ENCODE measurements around the gene STIMATE.

Gene STIMATE

DNA sequence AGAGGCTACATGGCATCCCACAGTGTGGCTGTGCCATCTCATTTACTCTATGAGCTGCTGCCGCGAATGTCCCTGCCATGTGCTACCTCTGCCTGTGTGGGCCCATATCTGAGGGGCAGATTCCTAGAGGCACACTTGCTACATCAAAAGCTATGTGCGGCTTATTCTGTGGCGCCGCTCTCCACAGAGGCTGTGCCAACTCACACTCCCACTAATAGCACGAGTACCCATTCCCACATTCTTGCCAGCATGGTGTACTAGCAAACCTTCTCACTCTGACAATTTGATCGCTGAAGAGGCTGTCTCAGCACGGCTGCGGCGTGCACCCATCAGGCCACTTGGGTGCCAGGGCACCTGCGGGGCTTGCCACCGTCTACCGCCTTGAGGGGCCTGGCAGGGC is 31.4 kb downstream of the STIMATE start:
- DNase-seq: no peak

DNA sequence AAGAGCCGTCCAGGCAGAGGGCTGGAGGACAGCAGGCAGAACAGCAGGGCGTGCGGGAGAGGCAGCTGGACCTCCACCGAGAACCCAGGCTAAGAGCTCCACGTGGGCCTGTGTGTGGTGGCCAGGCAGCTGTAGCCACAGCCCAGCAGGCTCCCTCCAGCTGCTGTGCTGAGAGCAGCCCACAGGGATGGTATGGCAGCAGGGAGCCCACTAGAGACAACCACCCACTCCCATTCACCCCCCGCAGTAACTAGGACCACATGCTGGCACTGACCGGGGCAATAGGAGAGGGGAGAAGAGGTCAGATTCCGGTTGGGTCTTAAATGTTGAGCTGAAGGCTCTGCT is 37.0 kb downstream of the STIMATE start:
- no peak for DNase-seq

DNA sequence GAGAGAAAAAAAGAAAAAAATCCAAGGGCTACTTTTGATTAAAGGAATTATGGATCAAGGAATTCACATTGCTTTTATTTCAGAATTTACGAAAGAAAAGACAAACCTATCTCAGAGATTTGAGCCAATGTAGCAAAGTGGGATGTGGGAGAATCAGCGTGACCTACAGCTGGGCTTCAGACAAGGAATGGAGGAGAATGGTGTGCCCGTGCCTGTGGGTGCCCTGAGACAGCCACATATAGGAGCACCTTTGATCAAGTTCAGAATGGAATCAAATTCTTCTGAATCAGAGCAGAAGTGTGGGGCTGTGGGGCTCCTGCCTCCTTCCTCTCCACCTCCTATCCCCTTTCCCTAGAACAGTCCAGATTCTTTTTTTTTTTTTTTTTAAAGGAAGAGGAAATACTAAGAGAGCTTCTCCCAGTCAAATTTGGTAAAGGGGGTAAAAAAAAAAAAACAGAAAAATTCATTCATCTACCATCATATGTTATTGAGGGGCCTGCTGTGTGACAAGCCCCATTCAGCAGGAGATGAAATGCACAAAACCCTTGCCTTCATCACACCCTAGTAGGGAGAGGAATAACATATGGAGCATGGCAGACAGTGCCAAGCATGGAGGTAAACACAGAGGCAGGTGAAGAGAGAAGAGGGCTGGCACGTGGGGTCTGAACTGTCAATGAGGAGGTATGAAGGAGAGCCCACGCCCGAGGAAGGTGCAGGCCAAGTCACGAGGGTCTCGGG is 37.5 kb downstream of the STIMATE start:
- DNase-seq: no peak

DNA sequence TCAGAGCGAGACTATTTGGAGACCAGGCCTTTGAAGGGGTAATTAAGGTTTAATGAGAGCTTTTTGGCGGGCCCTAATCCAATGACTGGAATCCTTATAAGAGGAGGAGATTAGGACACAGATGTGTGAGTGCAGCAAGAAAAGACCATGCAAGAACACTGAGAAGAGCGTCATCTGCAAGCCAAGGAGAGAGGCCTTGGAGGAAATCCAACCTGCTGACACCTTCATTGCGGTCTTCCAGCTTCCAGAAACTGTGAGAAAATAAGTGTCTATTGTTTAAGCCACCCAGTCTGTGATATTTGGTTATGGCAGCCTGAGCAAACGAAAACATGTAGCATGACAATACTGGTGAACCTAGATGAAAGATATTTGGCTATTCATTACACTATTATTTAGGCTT is 39.5 kb downstream of the STIMATE start:
- DNase-seq: no peak

DNA sequence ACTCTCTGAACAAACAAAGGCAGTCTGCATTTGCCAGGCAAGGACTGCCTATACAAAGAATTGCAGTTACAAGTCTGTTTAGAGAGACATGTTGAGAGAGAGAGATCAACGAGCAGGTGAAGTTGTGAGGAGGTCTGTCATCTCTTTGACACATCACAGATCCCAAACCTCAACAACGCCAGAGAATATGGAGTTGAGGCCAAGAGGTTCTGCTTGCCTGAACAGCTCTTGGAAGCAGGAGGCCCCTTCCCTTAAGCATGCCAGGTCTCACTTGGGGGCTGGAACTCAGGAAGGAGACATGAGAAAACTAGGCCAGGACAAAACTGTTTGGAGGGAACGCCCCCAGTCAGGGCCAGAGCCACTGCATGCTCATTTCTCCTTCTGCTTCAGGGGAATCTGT is 40.2 kb downstream of the STIMATE start:
- no peak for DNase-seq

DNA sequence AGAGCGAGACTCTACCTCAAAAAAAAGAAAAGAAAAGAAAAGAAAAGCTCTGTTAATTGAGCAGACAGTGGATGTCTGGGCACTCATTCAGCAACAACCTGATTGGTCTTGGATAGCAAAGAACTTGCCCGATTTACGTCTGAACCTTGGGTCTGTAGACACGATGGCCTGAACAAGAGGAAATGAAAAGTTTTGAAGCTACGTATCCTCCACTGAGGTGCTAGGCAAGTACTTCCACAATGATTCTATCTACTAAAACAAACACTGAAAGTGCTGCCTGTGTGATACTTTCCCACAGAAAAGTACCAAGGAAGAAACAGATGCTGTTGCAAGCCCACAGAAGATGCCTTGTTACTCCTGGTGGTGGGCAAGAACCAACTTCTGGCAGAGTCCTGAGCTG is 40.7 kb downstream of the STIMATE start:
- DNase-seq: no peak

DNA sequence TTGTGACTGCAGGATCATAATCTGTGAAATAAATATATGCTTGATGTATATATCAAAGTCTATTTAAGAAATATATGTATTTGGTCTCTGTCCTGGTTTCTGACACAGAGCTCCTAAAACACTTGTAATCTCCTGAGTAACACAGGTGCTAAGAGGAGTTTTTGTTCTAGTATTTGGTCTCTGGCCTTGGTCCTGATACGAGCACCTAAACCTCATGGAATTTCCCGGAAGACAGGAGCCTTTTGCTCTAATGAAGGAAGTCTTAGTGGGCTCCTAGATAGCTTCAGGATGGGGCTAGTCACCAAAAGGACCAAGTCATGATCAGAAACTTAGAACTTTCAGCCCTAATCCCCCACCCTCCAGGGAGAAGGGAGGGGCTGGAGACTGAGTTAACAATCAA is 43.3 kb downstream of the STIMATE start:
- no peak for DNase-seq

DNA sequence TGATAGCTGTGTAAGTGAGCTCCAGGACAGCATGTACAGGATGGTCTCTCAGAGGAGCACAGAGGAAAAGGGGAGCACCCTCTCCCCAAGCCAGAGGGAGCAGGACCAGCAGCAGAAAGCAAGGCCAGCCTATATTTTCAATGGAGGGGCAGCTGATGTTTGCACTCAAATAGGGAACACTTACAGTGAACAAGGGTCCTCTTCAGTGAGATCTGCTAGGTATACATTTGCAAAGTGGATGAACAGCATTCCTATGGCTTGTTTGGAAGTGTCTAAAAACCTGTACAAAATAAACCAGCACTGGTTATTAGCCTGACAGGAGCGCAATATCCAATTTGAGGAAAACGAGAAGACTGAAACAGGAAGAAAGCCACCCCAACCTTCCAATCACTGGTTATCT is 44.9 kb downstream of the STIMATE start:
- DNase-seq: no peak

DNA sequence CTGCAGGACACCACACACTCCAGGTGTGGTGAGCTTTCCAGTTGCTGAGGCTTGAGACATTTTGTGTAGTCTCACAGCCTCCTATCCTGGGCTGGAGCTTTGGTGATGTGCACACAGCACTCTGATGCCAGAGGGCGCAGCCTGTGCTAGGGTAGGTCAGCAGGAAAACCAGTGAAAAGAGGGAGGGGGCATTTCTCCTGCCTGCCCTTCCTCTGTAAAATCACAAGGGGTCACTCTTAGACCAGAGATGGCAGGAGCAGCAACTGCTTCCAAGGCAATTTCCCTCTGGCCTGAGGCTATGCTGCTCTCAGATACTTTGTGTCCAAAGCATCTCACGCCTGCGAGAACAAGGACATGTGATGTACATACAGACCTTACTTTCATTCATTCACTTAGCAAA is 46.0 kb downstream of the STIMATE start:
- peak; percentile 17 for DNase-seq

DNA sequence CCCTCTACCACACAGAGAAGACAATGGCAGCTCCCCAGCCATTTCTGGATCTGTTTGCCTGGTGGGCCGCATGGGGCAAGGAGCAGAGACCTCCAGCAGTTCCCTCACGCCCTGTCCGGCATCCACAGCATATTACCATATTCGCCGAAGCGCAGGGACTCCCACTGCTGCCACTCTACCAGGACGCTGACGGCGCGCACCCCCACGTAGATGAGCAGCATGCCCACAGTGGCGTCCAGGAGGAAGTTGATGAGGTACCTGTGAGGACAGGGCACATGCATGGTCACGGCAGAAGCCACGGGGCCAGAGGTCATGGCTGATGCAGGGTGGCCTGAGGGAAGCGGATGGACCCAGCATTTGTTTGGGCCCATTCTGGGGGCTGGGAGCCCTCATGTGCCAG is 47.7 kb downstream of the STIMATE start:
- no peak for DNase-seq

DNA sequence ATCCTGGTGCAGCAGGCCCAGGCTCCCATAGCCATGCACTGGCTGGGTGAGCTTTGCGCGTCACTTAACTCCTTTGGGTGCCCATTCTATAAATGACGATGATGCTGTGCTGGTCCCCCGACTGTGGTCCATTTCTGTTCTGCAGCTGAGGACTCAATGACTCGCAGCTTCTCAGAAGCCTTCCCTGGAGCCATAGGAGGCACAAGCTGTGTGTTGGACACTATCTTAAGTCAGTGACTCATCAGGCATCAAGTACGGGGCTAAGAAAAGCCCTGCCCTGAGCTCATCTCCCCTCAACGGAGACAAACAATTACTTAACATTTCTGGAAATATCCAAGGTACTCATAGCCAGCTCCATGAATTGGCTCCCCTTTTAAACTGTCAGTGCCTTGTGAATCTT is 48.7 kb downstream of the STIMATE start:
- peak; percentile 72 for DNase-seq

DNA sequence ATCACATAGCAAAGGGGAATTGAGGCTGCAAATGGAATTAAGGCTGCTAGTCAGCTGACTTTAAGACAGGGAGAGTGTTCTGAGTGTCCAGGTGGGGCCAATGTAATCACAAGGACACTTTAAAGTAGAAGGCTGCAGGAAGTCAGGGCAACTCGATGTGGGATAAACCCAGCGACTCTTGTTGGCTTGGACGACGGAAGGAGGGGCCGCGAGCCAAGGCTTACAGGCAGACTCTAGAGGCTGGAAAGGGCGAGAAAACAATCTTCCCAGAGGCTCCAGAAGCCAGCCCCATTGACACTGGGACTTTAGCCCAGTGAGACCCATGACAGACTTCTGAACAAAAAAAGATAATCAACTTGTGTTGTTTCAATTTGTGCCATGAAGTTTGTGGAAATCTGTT is 49.6 kb downstream of the STIMATE start:
- DNase-seq: no peak

DNA sequence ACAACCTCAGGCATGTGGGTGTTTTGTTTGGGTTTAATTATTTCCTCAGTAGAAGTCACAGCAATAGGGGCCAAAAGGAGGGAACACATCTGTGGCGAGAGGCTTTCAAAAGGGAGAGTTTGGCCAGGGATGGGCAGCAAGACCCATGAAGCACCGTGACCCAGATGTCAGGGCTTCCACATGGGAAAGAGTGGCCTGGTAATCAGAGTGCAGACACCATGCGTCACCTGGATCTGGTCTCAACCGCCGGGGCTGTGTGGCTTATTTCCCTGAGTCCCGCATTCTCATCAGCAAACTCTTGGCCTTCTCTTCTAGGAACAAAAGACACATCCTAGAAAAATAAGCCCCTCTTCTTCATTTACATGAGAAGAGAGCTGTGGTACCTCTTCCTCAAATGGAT is 50.1 kb downstream of the STIMATE start:
- no peak for DNase-seq

DNA sequence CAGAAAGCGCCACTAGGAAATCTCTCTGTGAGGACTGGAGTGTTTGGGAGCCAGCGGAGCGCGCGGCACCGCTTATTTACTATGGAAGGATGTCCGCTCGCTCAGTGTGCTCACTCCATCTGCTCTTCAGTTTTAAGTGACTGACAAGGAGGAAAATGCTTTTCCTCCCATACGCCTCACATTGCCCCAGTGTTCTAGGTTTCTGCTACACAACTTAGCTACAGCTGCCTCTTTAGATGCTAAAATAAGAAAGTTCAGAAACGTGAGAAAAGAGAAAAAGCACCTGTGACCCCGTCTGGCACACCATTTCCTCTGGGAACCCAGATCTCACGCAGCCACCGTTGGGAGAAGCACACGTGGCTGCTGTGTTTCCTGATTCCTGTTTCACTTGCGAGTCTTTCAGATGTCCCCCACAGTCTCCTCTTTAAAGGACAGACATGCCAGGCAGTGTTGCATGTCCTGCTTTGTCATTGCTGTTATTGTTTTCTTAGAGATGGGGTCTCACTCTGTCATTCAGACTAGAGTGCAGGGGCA is 50.8 kb downstream of the STIMATE start:
- no peak for DNase-seq

DNA sequence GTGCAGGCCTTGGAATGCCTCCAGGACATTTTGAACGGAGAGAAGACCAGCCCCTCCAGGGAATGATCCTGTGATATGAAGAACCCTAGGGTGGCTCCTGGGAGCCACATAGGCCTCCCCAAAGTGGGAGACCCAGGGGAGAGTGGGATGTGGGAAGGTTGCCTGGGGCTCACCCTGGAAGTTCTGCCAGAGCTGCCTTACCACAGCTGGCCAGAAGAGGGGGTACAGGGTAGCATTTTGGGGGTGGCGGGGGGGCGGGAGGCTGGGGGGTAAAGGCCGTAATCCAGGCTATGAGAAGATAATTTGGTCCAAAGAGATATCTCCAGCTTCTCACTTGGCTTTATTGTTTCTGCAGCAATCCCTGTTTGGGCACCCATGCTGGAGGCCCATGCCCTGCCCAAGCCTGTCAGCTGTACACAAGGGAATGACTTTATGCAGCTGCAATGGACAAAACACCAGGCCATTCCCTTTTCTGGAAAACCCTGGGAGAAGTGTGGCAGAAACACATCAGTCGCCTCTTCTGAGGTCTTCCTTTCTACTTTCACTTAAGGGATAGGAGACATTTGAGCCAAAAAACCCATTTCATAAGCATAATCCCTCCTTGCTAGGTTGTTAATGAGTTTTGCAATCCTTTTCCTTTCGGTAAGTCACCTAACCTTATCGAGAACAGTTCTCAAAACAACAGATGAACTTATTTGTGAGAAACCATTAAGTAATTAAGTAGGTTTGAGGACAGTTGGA is 51.5 kb downstream of the STIMATE start:
- no peak for DNase-seq

DNA sequence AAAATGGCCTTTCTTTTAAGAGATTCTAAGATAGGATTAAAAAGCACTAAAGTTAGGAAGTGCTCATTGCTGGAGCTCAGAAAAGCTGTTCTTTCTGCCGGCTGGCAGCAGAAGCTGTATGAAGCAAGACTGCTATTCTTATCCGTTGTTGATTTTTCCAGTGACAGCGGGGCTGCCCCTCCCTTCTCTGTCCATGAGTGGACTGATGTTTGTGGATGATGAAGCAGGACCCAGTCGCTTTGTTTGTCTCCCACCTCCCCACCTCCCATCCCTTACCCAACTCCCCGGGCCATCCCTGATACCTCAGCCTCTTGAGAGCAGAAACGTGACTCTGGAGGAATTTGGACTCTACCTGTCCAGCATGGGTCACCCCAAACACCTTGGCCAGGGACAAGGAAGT is 52.2 kb downstream of the STIMATE start:
- DNase-seq: no peak

DNA sequence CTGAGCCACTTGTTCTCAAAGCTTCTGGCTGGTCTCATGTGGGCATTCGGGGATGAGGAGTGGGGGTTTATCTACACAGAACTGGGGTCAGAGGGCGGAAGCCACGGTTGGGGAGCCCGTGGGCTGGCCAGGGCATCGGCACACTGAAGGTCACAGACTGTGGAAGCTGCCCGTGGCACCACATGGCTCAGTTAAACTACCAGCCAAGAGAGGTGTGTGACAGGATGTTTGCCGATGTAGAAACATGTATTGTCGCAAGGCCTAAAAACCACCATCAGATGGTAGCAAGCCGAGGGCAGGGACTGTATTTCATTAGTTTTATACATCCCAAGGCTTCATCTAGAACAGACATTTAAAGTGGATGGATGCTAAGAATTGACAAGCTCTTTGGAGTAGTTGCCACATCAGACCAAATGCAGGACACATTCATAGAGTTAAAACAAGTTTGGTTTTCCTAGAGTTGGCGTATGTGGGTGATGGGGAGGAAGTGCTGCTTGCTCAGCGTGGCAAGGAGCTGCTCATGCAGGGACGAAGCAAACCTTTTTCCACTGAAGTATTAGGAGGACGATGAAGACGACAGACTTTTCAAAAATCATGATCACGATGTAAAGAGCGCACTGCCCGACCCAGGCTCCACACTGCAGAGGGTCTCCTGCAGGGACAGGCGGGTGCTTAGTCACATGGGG is 52.9 kb downstream of the STIMATE start:
- no peak for DNase-seq

DNA sequence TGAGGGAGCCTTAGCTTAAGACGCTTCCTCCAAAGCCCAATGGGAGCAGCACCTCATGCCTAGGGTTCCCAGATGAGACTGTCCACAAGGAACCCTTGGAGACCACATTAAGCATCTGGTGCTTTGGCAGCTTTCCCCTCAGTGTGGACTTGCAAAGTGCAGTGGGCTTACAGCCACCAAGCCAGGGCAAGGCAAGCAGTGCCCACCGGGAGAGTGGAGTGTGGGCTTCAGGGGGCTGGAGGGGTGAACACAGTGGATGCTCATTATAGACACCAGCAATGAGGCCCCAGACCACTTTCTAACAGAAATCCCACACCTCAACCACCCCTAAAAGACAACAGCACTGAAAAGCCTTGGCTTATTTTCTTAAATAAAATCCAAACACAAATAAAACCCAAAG is 53.5 kb downstream of the STIMATE start:
- DNase-seq: no peak

DNA sequence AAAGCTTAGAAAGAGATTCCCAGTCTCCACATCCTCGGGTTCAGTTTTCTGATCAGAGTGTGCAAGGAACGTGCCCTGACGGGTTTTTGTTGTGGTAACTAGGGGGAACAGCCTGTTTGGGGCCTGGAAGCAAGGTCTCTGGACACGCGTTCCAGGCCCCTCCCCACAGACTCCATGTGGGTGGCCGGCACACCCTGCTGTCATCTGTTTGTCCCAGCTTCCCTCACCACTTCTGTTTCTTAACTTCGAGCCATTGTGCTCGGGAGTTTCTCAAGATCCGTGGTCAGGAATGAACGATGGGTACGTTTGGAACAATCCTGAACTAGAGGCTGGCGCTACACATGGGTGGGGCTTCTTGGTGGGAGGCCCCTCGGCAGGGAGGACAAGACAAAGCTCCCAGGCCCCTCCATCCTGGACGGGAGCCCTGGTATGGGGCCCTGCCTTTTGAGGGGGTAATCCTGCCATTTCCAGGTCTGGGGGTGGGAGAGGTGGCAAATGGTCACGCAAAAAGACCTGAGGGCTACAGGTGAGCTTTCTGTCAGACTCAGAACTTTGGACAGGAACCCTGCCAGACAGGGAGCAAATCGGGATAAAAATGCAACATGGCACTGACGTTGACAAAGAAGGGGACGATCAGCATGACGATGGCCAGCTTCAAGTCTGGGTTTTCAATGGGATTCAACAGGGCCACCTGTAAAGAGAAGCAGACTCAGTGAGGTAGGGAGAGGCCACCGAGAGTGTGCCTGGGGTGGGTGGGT is 54.1 kb downstream of the STIMATE start:
- no peak for DNase-seq

DNA sequence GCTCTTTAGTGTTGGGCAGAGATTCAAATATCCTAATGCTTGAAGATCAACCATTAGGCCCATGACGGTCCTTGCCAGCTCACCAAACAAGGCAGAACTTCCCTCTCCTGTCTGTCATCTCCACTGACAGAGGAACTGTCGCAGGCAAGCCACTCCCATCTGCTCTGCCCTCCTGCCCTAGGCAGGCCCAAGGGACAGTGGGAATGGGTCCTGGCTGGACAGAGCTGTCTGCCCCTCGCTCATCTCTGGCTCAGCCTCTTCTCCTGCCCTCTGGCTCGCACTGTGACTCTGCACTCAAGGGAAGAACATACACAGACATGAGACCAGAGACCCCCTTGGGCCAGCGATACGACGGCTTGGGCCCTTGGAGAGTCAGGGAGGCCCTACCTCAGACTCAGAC is 54.9 kb downstream of the STIMATE start:
- DNase-seq: no peak

DNA sequence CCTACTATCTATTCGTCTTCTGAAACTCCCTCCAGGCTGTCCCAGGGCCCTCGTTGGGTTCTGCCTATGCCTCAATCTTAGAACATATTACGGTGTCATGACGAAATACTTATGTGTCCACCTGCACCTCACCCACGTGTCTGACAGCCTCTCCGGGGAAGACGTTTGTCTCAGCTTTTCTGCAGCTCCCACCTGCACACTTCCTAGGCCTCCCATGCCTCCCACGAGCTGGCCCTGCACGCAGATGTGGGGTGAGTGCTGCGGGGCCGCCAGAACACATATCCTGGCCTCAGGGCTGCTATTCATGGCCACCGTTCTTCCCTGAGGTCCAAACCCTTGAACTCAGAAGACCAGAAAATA is 55.4 kb downstream of the STIMATE start:
- DNase-seq: no peak

DNA sequence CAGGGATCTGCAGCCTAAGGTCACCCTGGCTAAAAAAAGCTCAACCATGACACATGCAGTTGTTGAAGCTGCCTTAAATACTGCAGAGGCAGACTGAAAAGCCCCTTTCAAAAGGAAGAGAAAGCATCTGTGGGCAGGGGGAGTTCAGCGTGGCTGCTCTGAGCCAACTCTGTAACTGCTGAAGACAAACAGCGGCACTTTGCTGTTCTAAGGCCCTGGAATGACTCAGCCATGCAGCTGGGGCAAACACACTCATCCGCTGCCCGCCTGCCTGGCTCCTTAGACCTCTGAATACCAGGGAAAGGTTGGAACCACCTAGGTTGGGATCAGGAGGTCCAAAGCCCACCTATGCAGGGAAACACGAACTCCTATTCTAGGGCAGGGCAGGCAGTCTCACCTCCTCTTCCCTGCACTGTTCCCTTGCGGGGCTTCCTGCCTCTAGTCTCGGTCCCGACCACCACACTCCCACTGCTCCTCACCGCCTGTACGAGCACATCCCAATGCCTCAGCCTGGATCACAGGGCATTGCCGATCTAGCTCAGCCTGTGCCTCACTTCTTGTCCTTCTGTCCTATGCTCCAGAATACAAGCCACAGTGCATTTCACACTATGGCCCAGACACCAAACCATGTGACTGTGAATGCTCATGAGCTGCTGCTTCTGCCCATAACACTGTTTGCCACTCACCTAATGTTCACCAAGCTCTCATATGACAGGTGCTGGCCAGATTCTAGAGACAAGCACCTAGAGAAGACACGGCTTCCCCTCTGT is 56.0 kb downstream of the STIMATE start:
- no peak for DNase-seq
